Ovary (tissue), 3 donors: Measurements from ENCODE around the gene GPT2.

Experiments
- EP300 ChIP-seq: sonication (generic); formaldehyde crosslinking; IDR thresholded peaks from one replicate; pipeline ENCODE4 v1.6.1; 2017; ENCODE audit warnings: antibody characterized with exemption
- POLR2A ChIP-seq: fragments of 450-650 bp; IDR thresholded peaks from one replicate; pipeline ENCODE4 v1.6.1; 2017; ENCODE audit warnings: antibody characterized with exemption, mild to moderate bottlenecking, moderate library complexity
- TF ChIP-seq, protein P1 (sequence below), 3 donors: fragments of 450-650 bp in 2 of 3; fragments of 200-600 bp in 1 of 3; IDR thresholded peaks; one replicate each; pipeline versions ENCODE4 v1.5.1 to v1.8.0; 2016 to 2022; ENCODE audit warnings: antibody characterized with exemption in 3 of 3, mild to moderate bottlenecking in 1 of 3
- donor health status: DM: no; HTN: no; CAD: no.

DNA sequence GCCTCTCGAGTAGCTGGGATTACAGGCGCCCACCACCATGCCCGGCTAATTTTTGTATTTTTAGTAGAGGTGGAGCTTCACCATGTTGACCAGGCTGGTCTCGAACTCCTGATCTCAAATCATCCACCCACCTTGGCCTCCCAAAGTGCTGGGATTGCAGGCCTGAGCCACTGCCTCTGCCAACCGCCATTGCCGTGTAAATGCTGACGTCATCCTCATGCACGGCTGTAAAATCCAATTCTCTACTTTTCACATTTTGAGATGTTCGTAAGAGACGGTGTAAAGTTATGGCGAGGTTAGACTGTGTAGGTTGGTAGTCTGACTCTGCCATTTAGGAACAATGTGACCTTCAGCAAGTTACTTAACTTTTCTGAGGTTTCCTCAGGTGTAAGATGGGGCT, 91.0 kb downstream of the GPT2 start:
- TF ChIP-seq, protein P1, sequence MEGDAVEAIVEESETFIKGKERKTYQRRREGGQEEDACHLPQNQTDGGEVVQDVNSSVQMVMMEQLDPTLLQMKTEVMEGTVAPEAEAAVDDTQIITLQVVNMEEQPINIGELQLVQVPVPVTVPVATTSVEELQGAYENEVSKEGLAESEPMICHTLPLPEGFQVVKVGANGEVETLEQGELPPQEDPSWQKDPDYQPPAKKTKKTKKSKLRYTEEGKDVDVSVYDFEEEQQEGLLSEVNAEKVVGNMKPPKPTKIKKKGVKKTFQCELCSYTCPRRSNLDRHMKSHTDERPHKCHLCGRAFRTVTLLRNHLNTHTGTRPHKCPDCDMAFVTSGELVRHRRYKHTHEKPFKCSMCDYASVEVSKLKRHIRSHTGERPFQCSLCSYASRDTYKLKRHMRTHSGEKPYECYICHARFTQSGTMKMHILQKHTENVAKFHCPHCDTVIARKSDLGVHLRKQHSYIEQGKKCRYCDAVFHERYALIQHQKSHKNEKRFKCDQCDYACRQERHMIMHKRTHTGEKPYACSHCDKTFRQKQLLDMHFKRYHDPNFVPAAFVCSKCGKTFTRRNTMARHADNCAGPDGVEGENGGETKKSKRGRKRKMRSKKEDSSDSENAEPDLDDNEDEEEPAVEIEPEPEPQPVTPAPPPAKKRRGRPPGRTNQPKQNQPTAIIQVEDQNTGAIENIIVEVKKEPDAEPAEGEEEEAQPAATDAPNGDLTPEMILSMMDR (IDR thresholded peaks at IDR 0.05), result no peak
- no peak for TF ChIP-seq POLR2A
- no peak for TF ChIP-seq EP300
